SK-N-SH treated with all-trans-retinoic acid at 6 μM for 48 hours (cell line): ENCODE measurements around the gene ZNF148.

Experiments
- ARNTL ChIP-seq: fragments of 450-650 bp; formaldehyde crosslinking; IDR thresholded peaks from 2 replicates; pipeline ENCODE4 v1.5.0; 2020; ENCODE audit warnings: low read depth, mild to moderate bottlenecking, moderate library complexity, borderline replicate concordance
- CREB5 ChIP-seq: fragments of 250-450 bp; sonication (Bioruptor Pico); IDR thresholded peaks from 2 replicates; pipeline ENCODE4 v1.5.1; 2020; ENCODE audit warnings: low read depth, mild to moderate bottlenecking, moderate library complexity
- CSDC2 ChIP-seq: fragments of 250-450 bp; sonication (Bioruptor Pico); IDR thresholded peaks from 2 replicates; pipeline ENCODE4 v1.5.0; 2020; ENCODE audit warnings: mild to moderate bottlenecking, moderate library complexity
- PATZ1 ChIP-seq: fragments of 250-450 bp; sonication (Bioruptor Pico); IDR thresholded peaks from 2 replicates; pipeline ENCODE4 v1.8.0; 2020; ENCODE audit warnings: mild to moderate bottlenecking, moderate library complexity, borderline replicate concordance
- ZFP3 ChIP-seq: fragments of 250-450 bp; sonication (Bioruptor Pico); IDR thresholded peaks from 2 replicates; pipeline ENCODE4 v1.5.0; 2020; ENCODE audit warnings: mild to moderate bottlenecking, moderate library complexity
- ZNF565 ChIP-seq: fragments of 450-650 bp; formaldehyde crosslinking; conservative IDR thresholded peaks from 2 replicates; pipeline ENCODE4 v1.5.0; 2020; ENCODE audit warnings: low read depth, mild to moderate bottlenecking, moderate library complexity
- ZNF70 ChIP-seq: fragments of 450-650 bp; formaldehyde crosslinking; IDR thresholded peaks from 2 replicates; pipeline ENCODE4 v1.5.0; 2020; ENCODE audit warnings: mild to moderate bottlenecking, moderate library complexity

GRCh38 chr3:125378762-125379161 lies 3.6 kb upstream of the ZNF148 start:
- TF ChIP-seq ZNF70 (CRISPR knock-in tag) (no peak), CREB5 (CRISPR knock-in tag) (no peak), PATZ1 (CRISPR knock-in tag) (no peak), CSDC2 (CRISPR knock-in tag) (no peak), ARNTL (CRISPR knock-in tag) (no peak), ZNF565 (no peak), ZFP3 (no peak)
